LHCN-M2 (cell line): ENCODE results near the gene ADCYAP1R1. TPM values are rescaled to one million over a fixed set of nuclear protein-coding genes. Genes with fewer than 3 reads are reported as not detected.

Experiments
- DNase-seq: peaks from one replicate; pipeline ENCODE4 v3.0.0-alpha.2; 2012; ENCODE audit warnings: low read depth
- polyA plus RNA-seq: library from polyadenylated mRNA; unstranded; fragments of >200 nt; gene quantifications from one replicate; pipeline ENCODE4 v1.2.1, GENCODE V29; 2012; ENCODE audit warnings: missing spikeins
- total RNA-seq: library from RNA; depleted of rRNA; stranded (reverse); fragments of >200 nt; gene quantifications from 2 replicates; pipeline ENCODE4 v1.2.3, GENCODE V29; 2014; rRNA removed

Gene ADCYAP1R1
- 0.06 TPM in 1 of 2 replicates, not detected in the other for total RNA-seq
- polyA plus RNA-seq, result not detected

GRCh38 chr7:31051598-31052486 is at the start of gene ADCYAP1R1:
Gene ADCYAP1R1, plus strand, starts transcription at chr7:31052308. Its CDS starts 10,957 bp downstream, at chr7:31063265.
- no peak for DNase-seq

- DNase-seq, result no peak
These were observed 49.0 kb upstream of the ADCYAP1R1 start for GRCh38 chr7:31003097-31003496.

DNA sequence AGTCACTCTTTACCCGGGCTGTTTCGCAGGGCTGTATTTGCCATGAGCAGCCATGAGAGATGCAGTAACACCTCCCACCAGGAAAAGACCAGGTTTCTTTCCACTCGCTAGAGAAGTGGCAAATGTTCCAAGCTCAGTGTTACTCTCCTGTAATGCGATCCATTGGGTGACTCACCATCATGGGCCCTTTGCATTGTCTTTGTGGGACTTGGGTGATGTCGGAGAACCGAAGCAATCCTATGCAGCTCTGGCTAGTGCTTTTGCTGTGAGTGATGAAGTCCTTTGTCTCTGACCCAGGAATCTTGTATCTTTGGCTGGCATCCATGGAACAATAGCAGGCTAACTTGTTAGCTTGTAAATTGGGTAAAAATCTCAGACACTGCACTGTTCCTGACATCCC is 48.4 kb upstream of the ADCYAP1R1 start:
- no peak for DNase-seq

DNA sequence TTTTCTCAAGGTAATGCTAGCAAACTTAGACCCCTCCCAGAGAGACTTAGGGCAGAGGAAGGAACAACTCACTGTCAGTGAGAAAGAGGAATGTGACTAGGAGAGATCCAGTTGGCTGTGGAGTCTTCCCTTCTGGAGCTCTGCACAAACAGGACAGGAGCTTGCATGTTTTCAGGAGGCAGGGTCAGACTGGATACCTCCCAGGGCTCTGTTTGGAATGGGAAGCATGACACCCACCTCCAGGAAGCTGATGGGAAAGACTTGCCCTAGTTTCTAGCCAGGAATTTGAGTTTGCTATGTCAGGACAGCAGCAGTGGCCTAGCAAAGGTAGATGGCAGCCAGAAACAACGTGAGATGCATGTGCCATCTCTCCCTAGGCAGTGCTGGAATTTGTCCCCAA is 47.7 kb upstream of the ADCYAP1R1 start:
- no peak for DNase-seq

- DNase-seq, result no peak
These were observed 45.3 kb upstream of the ADCYAP1R1 start for GRCh38 chr7:31006857-31007256.

- DNase-seq, result no peak
These were observed 44.5 kb upstream of the ADCYAP1R1 start for GRCh38 chr7:31007634-31008033.

GRCh38 chr7:31014826-31015225 is 37.3 kb upstream of the ADCYAP1R1 start:
- no peak for DNase-seq

GRCh38 chr7:31017032-31017675 is 35.0 kb upstream of the ADCYAP1R1 start:
- no peak for DNase-seq

DNA sequence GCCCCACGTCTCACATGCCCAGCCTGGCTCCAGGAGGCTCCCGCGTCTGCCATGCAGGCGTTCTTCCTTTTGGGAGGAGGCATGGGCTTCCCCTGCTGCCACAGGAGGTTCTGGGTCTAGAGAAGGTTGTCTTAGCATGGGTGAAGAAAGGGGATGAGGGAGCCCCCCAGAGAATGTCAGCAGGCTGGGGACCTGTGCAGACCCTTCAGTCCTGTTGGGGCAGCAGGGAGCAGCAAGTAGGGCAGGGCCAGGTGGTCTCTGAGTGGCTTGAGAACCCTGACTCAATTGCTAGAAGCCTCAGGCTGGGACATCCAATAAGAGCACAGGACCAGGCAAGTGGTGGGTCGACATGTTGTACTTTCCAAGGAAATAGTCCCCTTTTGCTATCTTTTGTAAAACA is 34.4 kb upstream of the ADCYAP1R1 start:
- DNase-seq, result no peak

DNA sequence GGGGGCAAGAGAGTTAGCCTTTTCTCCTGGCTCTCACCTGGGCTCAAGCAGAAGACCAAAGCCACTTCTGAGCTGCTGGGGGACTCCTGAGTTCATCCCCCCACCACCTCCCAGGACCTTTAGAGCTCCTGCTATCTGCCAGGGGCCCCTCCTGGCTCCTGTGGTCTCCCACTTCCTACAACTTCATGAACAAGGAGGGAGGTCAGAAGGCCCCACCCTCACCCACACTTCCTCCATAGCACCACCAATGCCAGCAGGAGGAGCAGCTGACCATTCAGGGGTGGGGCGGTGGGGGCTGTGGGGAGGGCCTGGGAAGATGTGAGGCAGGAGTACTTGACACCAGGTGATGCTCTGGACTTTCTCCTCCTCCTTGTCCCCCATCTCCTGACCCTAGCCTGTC is 32.6 kb upstream of the ADCYAP1R1 start:
- no peak for DNase-seq

DNA sequence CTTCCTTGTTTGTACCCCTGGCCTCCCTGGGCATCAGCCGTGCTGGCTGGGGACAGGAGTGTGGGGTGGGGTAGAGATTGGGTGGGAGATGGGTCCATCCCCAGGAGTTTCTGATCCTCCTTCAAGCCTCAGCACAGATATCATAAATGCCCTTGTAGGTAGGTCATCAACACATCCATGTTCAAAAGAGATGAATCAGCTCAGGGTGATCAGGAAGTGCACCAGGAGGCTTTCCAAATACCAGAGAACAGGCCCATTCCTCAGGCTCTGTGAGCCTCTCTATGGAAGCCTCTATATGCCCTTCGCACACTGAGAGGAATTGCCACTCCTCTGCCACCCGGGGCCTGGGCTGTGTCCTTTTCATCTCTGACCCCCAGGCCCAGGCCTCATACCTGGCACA is 31.9 kb upstream of the ADCYAP1R1 start:
- no peak for DNase-seq

GRCh38 chr7:31020652-31021051 is 31.5 kb upstream of the ADCYAP1R1 start:
- DNase-seq, result no peak

DNA sequence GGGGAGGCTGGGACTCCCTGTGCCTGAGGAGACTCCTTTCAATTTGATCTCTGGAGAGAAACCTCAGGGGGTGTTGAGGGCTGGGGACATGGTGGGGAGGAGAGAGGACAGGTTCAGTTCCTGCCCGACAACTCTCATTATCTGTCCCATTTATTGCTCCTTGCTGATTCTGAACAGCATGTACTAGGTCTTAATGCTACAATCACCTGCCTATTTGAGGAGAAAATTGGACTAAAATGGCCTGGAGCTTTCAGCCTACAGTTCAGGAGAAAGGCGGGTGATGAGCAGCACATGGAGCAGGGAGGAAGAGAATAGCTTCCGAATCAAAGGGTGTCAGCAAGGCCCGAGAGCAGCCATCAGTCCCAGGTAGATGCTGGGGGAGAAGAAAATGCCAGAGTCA is 30.0 kb upstream of the ADCYAP1R1 start:
- no peak for DNase-seq

GRCh38 chr7:31022726-31023125 is 29.4 kb upstream of the ADCYAP1R1 start:
- DNase-seq, result no peak

DNA sequence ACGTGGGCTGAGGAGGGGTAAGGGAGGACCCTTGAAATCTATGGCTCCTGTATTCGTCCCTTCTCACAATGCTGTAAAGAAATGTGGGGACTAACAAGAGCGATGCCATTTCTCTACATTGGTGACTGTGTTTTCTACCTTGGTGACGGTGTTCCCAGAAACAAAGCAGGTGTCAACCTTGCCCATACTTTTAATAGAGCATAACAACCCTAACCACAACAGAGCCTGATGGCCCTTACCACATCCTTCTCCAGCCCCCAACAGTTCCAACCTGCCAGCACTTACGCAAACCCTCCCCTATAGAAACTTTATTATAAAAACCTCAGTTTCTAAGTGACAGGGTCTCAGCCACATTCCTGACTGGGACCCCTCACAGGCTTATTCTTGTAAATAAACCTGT is 28.2 kb upstream of the ADCYAP1R1 start:
- no peak for DNase-seq

DNA sequence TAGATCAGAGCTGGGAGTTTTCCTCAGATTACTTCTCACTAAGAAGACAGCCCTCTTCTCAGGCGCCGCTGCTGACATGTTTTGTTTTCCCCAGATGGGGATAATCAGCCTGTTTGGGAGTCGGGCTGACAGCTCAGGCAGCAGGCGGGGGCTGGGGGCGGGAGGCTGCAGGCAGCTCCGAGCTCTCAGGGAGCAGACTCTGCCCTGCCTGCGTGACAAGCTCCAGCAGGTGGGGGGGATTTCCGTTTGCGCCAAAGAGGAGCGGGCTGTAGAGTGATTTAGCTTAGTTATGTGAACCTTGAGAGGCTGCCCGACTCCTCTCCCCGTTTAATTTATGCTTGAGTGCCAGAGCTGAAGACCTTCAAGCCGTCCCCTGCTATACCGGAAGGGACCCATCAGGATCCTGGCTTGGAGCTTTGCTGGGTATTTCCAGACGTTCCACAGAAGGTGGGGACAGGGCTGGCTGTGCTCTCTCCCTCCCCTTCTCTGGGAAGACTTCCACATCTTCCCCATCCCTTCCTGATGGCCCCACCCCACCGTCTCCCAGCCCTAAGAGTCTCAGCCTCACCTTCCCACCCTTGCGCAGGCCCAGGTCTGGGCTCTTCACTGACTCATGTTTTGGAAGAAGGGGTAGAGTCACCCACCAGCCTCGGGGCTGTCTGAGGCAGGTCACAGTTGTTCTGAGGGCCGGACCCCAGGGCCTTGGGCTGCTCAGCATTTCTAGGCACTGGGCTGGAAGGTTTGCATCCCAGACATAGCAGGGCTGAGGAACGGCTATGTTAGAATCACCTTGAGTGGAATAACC is 24.7 kb upstream of the ADCYAP1R1 start:
- no peak for DNase-seq

DNA sequence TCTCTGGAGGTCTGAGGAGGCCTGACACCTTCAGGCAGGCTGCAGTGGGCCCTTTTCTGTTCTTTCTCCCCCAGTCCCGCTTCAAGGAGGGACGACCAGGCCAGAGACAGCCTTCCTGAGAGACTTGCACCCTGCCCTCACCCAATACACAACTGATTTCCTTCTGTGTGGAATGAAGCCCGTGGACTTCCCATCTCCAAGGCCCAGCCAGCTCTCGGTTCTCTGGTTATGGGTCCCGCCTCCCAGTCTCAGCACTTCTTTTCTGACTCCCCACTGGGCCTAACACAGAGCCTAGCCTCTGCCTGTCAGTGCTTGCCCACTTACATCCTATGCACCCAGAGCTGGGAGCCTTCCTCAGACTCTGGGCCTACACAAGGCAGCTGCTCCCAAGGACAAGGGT is 24.1 kb upstream of the ADCYAP1R1 start:
- no peak for DNase-seq

GRCh38 chr7:31028417-31028992 is 23.6 kb upstream of the ADCYAP1R1 start:
- DNase-seq, result no peak

DNA sequence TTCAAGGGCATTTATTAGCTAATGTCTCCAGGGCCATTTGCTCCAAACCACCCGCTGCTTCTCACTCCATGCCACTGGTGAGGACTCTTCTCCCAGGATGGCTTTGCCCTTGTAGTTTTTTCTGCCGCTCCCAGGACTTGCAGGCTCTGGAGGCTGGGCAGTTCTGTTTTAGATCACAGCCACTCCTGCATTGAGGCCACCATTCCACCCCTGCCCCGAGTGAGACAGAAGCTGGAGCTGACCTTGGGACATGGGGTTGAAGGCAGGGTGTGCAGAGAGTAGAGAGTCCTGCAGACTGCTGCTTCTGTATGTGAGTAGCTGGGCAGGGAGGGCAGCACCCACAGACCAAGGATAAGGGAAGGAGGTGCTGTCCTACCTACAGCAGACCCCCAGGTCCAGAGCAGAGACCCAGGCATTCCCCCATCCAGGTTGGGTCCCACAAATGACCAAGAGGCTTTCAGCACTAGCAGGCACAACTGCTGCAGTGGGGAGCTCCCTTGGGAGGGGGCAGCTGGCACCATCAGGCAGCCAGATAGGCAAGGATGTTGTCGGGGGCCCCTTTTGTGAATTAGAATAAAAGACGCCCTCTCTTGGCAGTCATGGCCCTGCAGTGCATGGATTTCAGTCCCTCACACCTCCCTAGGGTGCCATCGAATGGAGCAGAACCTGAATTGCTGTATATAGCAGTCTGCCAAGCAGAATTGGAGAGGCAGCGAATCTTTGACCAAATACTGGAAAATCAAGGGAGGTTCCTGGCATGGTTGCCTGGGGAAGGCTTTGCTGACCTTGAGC is 22.7 kb upstream of the ADCYAP1R1 start:
- no peak for DNase-seq

DNA sequence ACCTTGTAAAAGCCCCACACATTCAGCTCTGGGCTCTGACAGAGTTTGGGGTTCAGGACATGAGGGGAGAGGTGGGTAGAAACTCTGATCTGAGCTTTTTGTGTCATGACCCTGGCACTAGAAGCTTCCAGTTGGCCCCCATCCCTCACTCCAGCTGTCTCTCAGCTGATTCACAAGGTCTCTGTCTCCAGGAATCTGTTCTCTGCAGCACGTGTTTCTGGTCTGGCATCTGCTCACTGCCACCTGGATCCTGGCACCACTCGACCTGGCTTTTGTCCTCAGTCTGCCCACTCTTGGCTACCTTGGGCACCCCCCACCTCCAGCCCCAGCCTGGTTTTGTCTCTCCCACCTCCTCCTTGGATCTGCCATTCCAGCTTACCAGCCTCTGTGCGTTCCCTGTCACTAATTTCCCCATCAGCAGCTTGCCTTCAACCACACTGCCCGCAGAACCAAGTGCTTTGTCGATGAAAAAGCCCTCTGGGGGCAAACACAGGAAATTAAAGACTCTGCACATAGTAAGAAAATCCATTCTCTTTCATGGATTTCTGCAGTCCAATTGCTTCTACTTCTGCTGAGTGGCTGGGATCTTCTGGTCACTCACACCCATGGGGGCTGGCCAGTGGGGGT is 18.3 kb upstream of the ADCYAP1R1 start:
- no peak for DNase-seq
